GM12892 (cell line): ENCODE results near the gene NCOR1. TPM values are rescaled to one million over a fixed set of nuclear protein-coding genes. Genes with fewer than 3 reads are reported as not detected.

Experiments used
- DNase-seq: peaks from one replicate; pipeline ENCODE4 v3.0.0; 2011; ENCODE audit not compliant: insufficient read length
- FAIRE-seq: peaks from 2 replicates; lab custom pipeline; 2011; peaks lifted over from hg19 to GRCh38; lab: Jason Lieb, UNC
- POLR2A ChIP-seq: IDR thresholded peaks from 2 replicates; pipeline ENCODE4 v1.6.1; 2011; ENCODE audit warnings: low read depth, low read length, control low read depth
- POLR2AphosphoS5 ChIP-seq: IDR thresholded peaks from 2 replicates; pipeline ENCODE4 v1.6.1; 2011; ENCODE audit warnings: low read depth, low read length, control low read depth
- TAF1 ChIP-seq: IDR thresholded peaks from 2 replicates; pipeline ENCODE4 v1.6.1; 2011; ENCODE audit warnings: low read depth, mild to moderate bottlenecking, control low read depth, low read length, borderline replicate concordance
- polyA plus RNA-seq: library from polyadenylated mRNA; unstranded; fragments of >200 nt; gene quantifications from one replicate; pipeline ENCODE4 v1.2.1, GENCODE V29; 2012; ENCODE audit warnings: missing spikeins, inconsistent platforms; ENCODE audit not compliant: missing spikeins

NCOR1 gene
- polyA plus RNA-seq = 52.3 TPM

GRCh38 chr17:16215273-16215964, at the start of gene NCOR1:
TSS of gene NCOR1 (minus strand) at chr17:16215534. CDS start at chr17:16194569, 20,965 bp downstream.
- TF ChIP-seq TAF1 (peak; percentile 94), POLR2AphosphoS5 (peak; percentile 88), POLR2A (peak; percentile 97)
- peak; percentile 77 for DNase-seq
- peak; percentile 96 for FAIRE-seq

DNA sequence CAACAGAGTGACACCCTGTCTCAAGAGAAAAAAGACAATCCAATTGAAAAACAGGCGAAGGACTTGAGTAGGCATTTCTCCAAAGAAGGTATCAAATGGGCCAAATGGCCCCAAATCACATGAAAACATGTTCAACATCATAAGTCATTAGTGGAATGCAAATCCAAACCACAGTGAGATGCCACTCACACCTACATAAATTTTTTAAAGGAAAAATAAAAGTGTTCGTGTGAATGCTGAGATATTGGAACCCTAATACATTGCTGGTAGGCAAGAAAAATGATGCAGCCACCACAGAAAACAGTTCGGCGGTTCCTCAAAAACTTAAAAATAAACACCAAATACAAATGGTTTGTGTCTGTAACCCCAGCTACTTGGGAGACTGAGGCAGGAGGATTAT, 46.9 kb upstream of the NCOR1 start:
- FAIRE-seq = no peak
- no peak for TF ChIP-seq TAF1
- TF ChIP-seq POLR2A = no peak
- TF ChIP-seq POLR2AphosphoS5 = no peak
- DNase-seq = no peak

DNA sequence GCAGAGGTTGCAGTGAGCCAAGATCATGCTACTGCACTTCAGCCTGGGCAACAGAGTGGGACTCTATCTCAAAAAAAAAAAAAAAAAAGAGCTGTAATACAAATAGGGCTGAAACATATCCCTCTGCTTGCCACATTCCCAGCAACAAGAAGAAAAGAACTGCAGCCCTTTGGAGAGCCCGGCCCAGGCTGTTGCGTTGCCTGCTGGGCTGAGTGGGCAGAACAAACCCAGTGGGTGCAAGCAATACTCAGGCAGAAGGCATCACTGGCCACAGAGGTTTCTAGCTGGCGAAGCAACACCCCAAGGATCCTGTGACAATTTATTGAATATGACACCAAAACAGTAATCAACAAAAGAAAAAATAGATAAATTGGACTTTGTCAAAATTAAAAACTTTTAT, 45.7 kb upstream of the NCOR1 start:
- no peak for FAIRE-seq
- DNase-seq = no peak

GRCh38 chr17:16259926-16260325, 44.6 kb upstream of the NCOR1 start:
- FAIRE-seq = no peak
- no peak for DNase-seq
- TF ChIP-seq POLR2AphosphoS5 (no peak), POLR2A (no peak), TAF1 (no peak)

More for the DNA sequence above, 45.7 kb upstream of the NCOR1 start:
- TF ChIP-seq TAF1 = no peak

DNA sequence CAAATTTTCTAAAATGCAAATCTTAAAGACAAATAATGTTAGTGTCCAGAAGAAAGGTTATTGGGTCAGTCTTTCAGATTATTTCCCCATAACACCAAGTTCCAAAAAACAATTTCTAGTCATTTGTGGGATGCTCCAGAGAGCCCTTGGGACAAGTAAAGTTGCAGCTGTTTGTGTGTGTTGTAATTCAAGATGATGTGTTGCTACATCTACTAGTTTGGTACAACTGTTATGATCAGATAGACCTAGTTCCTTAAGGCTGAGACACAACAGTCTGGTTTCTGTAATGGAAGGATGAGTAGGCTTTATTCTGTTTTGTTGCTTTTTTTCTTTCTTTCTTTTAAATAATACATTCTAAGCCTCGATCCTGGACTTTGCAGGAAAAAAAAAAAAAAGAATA, 43.6 kb upstream of the NCOR1 start:
- DNase-seq = no peak
- no peak for FAIRE-seq

GRCh38 chr17:16255481-16255921, 40.2 kb upstream of the NCOR1 start:
- FAIRE-seq = no peak
- TF ChIP-seq POLR2A (no peak), TAF1 (no peak), POLR2AphosphoS5 (no peak)
- DNase-seq = no peak

More for the DNA sequence above, 43.6 kb upstream of the NCOR1 start:
- TF ChIP-seq POLR2A (no peak), POLR2AphosphoS5 (no peak), TAF1 (no peak)

DNA sequence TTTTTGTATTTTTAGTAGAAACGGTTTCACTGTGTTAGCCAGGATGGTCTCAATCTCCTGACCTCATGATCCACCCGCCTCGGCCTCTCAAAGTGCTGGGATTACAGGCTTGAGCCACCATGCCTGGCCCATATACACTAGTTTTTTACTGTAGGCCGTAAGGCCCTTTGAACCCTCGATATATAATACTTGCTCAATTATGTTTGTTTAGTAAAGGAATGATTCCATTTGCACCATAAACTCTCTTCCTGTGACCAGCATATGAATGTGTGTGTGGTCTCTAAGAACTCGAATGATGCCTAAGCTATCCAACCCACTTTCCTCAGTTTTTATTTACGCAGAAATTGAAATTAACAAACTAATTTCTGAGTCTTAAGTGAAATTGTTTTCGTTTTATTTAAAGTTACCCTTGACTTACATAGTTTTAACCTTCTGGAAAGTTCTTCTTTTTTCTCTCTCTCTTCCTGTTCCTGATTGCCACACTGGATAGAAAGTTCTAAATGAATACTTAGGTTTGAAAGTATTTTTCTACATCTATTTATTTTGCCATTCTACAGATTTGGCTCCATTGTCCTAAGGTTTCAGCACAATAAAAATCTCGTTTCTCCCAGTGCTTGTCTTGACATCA, 39.6 kb upstream of the NCOR1 start:
- no peak for FAIRE-seq
- no peak for TF ChIP-seq POLR2A
- no peak for TF ChIP-seq POLR2AphosphoS5
- no peak for TF ChIP-seq TAF1
- no peak for DNase-seq

GRCh38 chr17:16251556-16251955, 36.2 kb upstream of the NCOR1 start:
- DNase-seq = no peak
- no peak for FAIRE-seq

DNA sequence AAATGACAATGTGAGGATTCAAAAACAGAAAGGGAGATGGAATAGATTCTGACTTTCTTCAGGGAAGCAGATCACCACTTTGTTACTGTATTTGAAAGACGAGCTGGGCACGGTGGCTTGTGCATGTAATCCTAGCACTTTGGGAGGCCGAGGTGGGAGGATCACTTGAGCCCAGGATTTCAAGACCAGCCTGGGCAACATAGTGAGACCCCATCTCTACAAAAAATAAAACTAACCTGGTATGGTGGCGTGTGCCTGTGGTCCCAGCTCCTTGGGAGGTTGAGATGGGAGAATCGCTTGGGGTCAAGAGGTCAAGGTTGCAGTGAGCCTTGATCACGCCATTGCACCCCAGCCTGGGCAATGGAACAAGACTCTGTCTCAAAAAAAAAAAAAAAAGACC, 35.7 kb upstream of the NCOR1 start:
- TF ChIP-seq POLR2AphosphoS5 (no peak), TAF1 (no peak), POLR2A (no peak)
- DNase-seq (no peak), FAIRE-seq (no peak)

More at GRCh38 chr17:16251556-16251955, 36.2 kb upstream of the NCOR1 start:
- TF ChIP-seq POLR2AphosphoS5 (no peak), POLR2A (no peak), TAF1 (no peak)

GRCh38 chr17:16250635-16251034, 35.3 kb upstream of the NCOR1 start:
- no peak for FAIRE-seq
- TF ChIP-seq POLR2AphosphoS5 (no peak), POLR2A (no peak), TAF1 (no peak)
- DNase-seq = no peak

GRCh38 chr17:16247586-16247984, 32.3 kb upstream of the NCOR1 start:
- TF ChIP-seq POLR2AphosphoS5 (no peak), POLR2A (no peak), TAF1 (no peak)
- FAIRE-seq (no peak), DNase-seq (no peak)
